GM18517 (cell line): ENCODE data around the gene TMPRSS9.

Experiments used
- ATAC-seq: cut with Tn5 transposase; IDR thresholded peaks from one replicate; pipeline ENCODE4 v1.9.1; 2021; ENCODE audit warnings: mild to moderate bottlenecking, moderate library complexity; ENCODE audit not compliant: unreplicated experiment

Gene TMPRSS9

DNA sequence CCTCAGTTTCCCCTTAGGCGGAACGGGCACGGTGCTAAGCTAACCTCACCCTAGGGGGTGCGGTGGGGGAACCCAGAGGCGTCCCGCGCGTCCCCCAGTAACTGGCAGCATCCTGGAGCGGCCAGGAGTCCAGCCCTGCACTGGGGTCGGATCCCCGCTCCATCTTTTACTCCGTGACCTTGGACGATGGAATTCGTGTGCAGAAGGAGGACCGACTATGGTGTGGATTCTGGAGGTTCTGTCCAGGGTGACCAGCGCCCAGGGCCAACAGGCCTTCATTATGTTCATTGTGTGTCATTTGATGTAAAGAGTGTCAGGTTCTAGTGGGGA, 31.0 kb upstream of the TMPRSS9 start:
- ATAC-seq: no peak

DNA sequence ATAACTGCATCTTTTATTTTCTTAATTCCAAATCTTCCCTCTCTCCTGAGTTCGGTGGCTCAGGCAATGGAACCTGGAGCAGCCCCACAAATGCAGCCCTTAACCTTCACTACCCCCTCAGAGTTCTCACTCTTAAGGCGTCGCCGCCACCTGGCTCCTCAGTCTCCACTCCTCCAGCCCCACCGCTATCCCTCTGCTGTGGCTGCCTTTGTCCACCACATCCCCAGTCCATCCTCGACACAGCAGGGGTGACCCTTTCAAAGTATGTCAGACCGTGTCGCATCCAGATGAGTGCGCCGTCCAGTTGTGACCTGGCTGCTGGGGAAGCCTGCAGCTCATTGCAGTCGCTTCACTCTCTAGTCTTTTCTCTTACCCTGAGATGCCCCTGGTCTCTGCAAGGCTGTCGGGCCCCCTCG, 30.6 kb upstream of the TMPRSS9 start:
- ATAC-seq: no peak

DNA sequence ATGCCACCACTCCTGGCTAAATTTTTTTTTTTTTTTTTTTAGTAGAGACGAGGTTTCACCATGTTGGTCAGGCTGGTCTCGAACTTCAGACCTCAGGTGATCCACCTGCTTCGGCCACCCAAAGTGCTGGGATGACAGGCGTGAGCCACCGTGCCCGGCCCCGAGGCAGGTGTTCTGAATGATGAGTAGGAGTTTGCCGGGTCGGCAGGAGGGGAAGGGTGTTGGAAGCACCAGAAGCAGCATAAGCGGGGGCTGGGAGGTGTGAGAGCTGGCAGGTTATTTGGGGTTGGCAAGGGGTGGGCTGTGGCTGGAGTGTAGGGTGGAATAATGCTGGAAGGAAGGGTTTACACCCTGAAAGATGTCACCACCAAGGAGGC, 29.8 kb upstream of the TMPRSS9 start:
- ATAC-seq: no peak

DNA sequence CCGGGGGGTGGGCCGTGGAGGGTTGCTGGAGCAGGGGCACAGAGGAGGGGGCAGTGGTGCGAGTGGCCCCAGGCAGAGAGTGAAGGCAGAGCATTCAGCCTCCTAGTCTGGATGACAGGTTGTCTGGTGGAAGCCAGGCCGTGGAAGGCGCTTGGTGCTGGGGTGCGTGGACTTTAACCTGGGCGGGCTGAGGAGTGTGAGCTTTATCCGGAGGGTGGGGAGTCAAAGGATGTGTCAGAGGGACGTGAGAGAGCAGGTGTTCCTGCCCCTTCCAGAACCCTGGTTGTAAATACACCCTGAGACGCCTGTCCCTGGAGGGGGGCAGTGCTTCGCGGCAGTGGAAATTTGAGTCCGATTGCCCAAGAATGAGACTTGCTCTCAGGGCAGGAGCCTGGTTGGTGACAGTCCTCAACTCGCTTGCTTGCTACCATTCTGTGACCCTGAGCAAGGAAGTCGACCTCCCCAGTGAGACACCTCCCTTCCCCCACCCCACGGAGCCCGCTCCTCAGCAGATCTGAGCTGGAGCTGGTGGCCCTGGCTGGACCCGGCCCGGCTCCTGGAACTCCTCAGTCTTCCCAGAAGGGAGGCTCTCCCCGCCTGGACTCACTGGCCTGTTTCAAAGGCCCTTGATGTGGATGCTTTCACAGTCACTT, 29.3 kb upstream of the TMPRSS9 start:
- ATAC-seq: no peak

DNA sequence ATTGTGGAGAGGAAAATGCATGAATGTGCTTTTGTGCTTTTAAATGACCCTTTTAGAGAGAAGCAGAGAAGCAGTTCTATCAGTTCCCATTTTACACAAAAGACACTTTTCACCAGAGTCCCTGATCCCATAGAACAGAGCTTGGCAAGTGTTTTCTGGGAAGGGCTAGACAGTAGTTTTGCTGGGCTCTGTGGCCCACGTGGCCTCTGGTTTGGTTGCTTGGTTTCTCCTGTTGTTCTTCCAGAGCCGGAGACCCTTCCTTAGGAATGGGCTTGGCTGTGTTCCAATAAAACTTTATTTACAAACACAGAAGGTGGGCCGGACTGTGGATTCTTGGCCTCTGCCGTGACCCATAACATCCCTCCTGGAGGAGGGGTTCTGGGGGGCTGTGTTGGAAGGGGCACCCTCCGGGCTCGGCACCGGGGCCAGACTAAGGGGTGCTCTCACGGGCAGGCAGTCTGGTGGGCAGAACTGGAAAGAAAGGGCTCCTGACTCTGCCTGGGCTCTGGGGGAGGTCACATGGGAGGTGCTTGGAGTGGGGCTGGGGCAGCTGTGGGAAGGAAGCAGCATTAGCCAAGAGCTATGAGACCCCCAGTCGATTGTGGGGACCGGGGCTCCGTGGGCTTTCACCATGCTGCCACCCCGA, 28.3 kb upstream of the TMPRSS9 start:
- ATAC-seq: no peak

DNA sequence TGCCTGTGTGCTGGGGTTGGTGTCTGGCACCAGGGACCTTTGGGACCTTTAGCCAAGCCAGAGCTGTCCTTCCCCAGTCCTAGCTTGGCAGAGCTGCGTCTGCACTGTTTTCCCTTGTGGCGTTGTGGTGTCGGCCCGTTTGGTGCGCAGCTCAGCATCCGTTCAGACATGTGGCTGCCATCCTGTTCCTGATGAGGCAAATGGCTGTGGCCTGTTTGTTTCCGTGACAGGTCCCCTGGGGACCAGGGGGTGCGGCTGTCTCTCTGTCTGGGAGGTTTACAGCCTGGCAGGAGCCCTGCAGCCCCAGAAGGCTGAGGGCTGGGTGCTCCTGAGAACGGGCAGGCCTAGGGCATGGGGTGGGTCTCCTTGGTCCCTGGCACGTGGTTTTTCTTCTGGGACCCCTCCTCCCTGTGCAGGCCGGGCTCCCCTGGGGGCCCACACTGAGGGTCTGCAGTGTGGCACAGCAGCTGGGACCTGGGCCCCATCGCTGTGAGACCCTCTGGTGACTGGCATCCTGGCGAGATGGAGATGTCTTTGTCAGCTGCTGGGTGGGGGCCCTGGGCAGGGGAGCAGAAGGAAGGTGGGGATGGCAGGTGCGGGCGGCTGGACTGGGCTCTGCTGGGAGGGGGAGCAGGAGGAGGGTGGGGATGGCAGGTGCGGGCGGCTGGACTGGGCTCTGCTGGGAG, 27.6 kb upstream of the TMPRSS9 start:
- no peak for ATAC-seq

DNA sequence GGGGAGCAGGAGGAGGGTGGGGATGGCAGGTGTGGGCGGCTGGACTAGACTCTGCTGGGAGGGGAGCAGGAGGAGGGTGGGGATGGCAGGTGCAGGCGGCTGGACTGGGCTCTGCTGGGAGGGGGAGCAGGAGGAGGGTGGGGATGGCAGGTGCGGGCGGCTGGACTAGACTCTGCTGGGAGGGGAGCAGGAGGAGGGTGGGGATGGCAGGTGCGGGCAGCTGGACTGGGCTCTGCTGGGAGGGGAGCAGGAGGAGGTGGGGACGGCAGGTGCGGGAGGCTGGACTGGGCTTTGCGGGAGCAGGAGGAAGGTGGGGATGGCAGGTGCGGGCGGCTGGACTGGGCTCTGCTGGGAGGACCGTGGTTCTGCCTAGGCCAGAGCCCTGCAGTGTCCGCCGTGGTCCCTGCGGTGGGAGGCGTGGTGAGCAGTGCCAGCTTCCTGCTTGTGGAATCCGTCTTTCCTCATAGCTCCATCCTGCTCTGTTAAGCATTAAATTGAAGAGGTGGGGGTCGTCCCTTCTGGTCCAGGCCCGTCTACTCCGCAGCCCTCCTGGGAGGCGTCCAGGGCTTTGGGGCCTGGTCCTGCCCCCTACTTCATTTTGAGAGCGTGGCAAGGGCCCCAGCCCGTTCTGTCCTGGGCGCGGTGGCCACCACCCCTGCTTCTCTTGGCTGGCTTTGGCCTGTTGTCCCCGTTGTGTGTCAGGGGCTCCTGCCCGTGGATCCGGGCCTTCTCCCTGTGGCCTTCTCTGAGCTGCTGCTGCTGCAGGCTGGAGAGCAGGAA, 26.8 kb upstream of the TMPRSS9 start:
- no peak for ATAC-seq

DNA sequence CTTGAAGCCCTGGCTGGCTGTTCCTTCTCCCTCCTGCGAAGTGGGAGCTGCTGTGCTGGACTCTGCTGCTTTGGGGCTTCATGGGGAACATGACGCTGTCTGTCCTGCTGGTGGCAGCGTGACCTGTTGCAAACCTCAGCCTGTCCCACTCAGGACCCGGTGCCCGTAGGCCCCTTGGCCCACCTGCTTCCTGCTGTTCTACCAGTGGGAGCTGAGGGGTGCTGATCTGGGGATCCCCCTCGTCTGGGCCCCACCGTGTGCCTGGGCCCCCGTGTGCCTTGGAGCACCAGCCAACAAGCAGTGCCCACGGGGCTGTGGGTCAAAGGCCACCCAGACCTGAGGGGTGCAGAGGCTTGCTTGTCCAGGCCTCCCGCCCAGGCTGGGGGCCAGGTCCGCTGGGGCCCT, 26.3 kb upstream of the TMPRSS9 start:
- no peak for ATAC-seq

DNA sequence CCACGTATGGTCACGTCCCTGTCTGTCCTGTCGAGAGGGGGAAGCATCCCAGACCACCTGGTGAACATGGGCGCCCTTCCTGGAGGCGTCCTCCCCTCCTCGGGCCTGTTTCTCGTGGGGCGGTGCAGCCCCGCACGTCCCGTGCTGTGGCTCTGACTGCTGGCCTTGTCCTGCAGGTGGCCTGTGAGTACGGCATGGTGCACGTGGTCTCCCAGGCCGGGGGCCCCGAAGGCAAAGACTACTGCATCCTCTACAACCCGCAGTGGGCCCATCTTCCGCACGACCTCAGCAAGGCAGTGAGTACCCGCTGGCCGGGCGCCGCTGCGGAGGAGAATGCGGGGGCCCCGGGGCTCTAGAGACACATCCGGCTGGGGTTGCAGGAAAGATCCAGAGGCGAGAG, 25.6 kb upstream of the TMPRSS9 start:
- ATAC-seq: no peak

DNA sequence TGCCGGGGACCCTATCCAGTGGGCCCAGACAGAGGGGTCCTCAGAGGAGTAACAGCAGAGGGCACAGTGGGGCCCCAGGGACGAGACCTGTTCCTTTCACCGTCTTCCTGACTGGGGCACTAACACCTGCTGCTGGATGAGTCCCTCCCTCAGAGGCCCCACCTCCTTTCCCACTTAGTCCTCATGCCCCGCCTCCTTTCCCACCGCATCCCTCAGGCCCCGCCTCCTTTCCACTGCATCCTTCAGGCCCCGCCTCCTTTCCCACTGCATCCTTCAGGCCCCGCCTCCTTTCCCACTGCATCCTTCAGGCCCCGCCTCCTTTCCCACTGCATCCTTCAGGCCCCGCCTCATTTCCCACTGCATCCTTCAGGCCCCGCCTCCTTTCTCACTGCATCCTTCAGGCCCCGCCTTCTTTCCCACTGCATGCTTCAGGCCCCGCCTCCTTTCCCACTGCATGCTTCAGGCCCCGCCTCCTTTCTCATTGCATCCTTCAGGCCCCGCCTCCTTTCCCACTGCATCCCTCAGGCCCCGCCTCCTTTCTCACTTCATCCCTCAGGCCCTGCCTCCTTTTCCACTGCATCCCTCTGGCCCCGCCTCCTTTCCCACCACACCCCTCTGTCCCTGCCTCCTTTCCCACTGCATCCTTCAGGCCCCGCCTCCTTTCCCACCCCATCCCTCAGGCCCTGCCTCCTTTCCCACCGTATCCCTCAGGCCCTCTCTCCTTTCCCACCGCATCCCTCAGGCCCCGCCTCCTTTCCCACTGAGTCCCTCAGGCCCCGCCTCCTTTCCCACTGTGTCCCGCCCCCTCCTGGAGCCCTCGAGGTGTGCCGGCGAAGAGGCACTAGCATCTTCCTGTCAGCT, 24.8 kb upstream of the TMPRSS9 start:
- no peak for ATAC-seq

DNA sequence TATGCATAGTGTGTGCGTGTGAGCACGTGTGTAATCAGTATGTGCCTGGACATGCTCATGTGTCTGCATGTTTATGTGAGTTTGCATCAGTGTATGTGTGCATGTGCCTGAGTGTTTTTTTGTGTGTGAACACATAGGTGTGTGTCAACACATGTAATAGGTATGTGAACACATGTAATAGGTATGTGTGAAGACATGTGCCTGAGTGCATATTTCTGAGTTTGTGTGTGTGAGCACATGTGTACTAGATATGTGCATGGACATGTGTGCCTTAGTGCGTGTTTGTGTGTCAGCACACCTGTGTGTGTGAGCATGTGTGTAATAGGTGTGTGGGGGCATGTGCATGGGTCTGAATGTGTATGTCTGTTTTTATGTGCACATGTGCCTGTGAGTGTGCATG, 24.2 kb upstream of the TMPRSS9 start:
- no peak for ATAC-seq

DNA sequence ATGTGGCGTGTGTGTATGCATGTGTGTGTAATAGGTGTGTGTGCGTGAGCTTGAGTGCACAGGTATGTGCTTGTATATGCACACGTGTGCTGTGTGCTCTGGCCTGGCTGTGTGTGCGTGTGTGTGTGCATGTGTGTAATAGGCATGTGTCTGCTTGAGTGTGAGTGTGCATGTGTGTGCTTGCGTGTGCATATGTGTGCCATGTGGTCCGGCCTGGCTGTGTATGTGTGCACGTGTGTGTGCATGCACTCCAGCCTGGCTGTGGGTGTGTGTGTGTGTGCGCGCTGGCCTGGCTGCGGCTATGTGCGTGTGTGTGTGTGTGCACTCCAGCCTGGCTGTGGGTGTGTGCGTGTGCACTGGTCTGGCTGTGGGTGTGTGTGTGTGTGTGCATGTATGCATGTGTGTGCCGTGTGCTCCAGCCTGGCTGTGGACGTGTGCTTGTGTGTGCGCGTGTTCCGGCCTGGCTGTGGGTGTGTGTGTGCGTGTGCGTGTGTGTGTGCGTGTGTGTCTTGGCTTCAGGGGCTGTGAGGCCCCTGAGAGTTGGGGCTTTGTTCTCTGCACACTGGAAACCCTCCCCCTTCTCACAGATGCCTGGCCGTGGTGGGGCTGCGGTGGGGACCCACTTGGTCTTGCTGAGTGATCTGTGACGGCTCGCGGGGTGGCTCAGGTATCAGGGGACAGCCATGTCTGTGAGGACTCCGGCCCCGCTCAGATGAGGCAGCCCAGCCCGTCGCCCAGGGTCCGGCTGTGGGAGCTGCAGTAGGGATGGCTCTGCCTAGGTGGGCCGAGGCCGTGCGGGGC, 23.3 kb upstream of the TMPRSS9 start:
- ATAC-seq: no peak

DNA sequence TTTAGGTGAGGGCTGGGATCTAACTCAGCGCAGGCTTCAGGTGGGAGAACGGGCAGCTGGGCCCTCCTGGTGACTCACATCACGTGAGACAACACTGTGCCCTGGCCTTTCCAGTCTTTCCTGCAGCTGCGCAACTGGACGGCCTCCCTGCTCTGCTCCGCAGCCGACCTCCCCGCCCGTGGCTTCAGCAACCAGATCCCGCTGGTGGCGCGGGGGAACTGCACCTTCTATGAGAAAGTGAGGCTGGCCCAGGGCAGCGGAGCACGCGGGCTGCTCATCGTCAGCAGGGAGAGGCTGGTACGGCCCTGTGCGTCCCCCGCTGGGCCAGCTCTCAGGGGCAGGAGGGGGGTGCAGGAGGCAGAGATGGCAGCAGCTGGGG, 22.7 kb upstream of the TMPRSS9 start:
- no peak for ATAC-seq

DNA sequence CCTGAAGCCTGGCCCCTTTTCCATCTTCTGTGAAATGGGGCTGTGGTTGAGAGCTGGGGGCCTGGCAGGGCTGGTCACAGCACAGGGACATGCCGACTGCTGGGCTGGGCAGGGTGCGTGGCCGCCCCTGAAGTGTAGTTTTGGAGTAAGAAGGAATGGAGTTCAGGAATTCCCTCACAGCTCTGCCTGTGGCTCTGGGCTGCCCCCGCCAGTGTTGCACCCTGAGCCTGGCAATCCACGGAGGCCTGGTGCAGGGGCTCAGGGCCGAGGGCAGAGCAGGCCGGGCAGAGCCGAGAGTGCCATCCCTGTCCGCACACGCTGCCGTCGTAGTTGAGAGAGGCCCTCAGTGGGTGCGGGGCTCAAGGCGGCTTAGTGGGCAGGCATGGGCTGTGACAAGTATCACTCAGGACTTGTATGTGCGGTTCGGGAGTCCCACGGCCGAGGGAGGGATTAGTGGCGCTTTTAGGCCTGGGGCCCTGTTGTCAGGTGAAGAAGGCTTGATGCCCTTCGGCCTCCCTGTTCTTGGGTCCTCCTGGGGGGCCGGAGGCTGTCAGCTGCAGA, 21.9 kb upstream of the TMPRSS9 start:
- ATAC-seq: no peak

DNA sequence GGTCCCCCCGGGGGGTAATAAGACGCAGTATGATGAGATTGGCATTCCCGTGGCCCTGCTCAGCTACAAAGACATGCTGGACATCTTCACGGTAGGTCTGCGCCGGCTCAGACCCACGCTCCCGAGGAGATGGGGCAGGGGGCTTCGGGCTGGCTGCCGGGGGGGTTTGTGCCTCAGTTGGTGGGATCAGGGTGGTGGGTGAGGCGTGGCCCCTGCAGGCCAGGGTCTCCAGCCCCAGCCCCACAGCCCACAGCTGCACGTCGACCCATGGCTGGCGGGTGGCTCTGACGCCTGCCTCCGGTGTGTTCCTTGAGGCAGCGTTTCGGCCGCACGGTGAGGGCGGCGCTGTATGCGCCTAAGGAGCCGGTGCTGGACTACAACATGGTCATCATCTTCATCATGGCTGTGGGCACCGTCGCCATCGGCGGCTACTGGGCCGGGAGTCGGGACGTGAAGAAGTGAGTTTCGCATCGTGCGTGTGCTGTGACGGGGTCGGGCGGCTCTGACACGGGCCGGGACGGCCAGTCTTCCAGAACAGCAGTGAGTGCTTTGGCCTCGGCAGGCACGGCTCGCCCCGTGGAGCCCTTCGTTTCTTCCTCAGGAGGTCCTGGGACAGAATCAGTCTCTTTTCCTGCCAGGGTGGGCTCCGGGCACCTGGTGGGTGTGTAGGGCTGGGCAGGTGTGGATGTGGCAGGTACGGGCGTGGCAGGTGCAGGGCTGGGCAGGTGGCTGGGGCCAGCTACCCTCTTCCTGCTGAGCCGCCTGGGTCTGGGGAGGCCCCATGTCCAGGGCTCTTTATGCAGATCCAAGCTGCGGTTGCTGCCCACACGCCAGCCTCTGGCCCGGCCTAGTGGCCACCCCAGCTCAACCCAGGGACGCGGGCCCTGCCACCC, 21.1 kb upstream of the TMPRSS9 start:
- ATAC-seq: no peak

DNA sequence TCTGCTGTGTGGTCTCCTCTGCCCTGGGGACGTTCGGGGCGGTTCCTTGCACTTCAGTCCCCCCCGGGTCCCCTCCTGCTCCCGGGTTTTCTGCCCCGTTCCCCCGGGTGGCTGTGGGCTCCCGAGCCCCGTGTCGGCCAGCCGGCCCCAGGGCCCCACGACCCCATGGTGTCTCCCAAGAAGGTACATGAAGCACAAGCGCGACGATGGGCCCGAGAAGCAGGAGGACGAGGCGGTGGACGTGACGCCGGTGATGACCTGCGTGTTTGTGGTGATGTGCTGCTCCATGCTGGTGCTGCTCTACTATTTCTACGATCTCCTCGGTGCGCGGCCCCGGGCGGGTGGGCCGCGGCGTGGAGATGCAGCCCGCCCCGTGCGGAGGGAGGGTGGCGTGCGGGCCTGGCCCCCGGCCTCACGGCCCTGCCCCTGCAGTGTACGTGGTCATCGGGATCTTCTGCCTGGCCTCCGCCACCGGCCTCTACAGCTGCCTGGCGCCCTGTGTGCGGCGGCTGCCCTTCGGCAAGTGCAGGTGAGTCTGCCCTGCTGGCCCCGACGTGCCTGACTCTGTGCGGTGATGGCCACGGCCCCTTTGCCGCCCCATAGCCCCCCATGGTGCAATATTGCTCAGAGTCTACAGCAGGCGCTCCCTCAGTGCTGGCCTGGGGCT, 20.3 kb upstream of the TMPRSS9 start:
- no peak for ATAC-seq

DNA sequence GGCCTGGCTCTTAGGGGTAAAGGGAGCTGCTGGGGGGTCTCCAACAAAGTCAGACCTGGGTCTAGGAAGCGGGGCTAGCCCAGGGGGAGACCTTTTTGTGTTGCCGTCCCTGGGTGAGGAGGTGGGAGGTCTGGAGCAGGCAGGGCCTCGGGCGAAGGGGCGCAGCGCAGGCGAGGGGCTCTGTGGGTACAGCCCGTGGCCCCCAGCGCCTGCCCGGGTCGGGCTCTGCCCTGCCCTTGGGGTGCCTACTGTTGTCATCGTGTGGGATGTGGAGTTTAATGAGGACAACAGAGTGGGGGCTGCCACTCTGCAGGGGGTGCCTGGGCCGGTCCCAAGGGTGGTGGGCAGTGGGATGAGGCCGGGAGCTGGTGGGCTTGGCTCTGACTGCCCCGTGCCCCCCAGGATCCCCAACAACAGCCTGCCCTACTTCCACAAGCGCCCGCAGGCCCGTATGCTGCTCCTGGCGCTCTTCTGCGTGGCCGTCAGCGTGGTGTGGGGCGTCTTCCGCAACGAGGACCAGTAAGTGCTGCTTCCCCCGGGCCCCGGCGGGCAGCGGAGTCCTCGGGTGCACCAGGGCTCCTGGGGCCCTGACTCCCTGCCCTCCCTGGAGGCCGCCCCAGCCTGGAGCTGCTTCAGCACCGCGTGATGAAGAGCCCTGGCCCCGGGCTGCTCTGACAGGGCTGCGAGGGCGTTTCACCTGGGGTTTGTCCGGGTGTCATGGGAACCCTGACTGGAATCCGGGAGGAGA, 19.4 kb upstream of the TMPRSS9 start:
- ATAC-seq: no peak
